SJCRH30 (cell line): ENCODE results near the gene MAP2K6. TPM values are rescaled to one million over a fixed set of nuclear protein-coding genes. Genes with fewer than 3 reads are reported as not detected.
A peak's percentile ranks its signal among the peaks of the same experiment; 100 is the strongest.

Source experiments
- DNase-seq, 2 experiments: peaks; one replicate each; pipeline ENCODE4 v3.0.0-alpha.2; 2015 to 2020
- H3K27ac ChIP-seq: fragments of 250-450 bp; sonication (Bioruptor Pico); 2 replicates; pipeline ENCODE4 v1.5.1; 2020; ENCODE audit warnings: mild to moderate bottlenecking, moderate library complexity
- H3K27me3 ChIP-seq: fragments of 250-450 bp; sonication (Bioruptor Pico); 2 replicates; pipeline ENCODE4 v1.5.1; 2020; ENCODE audit warnings: mild to moderate bottlenecking, moderate library complexity
- H3K36me3 ChIP-seq: fragments of 250-450 bp; sonication (Bioruptor Pico); 2 replicates; pipeline ENCODE4 v1.5.1; 2020; ENCODE audit warnings: mild to moderate bottlenecking, moderate library complexity
- H3K4me1 ChIP-seq: fragments of 250-450 bp; sonication (Bioruptor Pico); 2 replicates; pipeline ENCODE4 v1.5.1; 2020; ENCODE audit warnings: mild to moderate bottlenecking, moderate library complexity
- H3K4me3 ChIP-seq: fragments of 250-450 bp; sonication (Bioruptor Pico); 2 replicates; pipeline ENCODE4 v1.5.1; 2020; ENCODE audit warnings: mild to moderate bottlenecking, moderate library complexity
- H3K9me3 ChIP-seq: fragments of 250-450 bp; sonication (Bioruptor Pico); replicated peaks from 2 replicates; pipeline ENCODE4 v1.5.1; 2020; ENCODE audit warnings: mild to moderate bottlenecking, moderate library complexity
- total RNA-seq: library from RNA; depleted of rRNA; stranded (reverse); fragments of >200 nt; shearing (Covaris generic); gene quantifications from 2 replicates; pipeline ENCODE4 v1.2.3, GENCODE V29; 2014

MAP2K6 gene
- total RNA-seq, 1 experiment from 2014 or later = 0.55 TPM

DNA sequence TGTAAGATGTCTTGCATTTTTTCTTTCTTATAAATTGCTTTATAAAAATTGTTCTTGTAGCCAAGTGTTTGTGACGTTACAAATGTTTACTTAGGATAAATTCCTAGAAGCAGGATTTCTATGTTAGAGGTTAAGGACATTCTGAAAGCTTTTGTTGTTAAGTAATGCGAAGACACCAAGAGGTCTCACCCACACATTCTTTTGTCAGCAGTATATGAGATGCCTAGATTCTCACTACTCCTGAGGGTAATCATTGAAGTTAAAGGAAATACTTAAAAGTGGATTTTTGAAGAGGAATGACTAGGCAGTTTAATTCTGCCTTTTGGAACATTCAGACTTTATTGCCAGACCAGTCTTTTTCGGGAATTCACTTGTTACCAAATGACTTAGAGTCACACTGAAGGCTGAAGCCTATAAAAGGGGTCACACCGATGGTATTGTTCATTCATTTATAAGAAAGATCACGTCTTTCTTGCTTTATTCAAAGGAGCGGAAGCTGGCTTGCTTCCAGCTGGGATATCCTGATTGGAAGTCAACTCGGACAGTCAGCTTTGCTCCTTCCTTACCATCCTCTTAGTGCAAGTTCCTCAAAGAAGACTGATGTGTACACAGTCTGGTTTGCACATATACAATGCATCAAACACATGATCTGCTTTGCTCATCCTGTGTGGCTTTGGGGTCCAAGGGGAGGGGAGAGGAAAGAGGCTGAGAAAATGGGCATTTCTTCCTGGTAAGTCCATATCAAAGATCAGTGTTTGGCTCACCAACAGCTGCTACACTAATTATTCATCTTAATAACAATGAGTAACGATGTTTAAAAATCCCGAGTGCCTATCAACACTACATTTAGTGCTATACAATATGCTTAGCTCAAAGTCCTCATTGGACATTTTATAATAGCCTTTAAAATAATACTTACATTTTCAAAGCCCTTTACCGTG lies 160.0 kb downstream of the MAP2K6 start:
- Histone ChIP-seq H3K4me1 (peaks cover 15% of the 10 kb centered on the region), H3K27me3 (no peaks in the 10 kb centered on the region), H3K27ac (no peak overlapping the region), H3K9me3 (no peaks in the 10 kb centered on the region), H3K4me3 (no peak overlapping the region), H3K36me3 (no peaks in the 10 kb centered on the region)
- peak in 1 of 2 experiments; percentile 31 for DNase-seq

DNA sequence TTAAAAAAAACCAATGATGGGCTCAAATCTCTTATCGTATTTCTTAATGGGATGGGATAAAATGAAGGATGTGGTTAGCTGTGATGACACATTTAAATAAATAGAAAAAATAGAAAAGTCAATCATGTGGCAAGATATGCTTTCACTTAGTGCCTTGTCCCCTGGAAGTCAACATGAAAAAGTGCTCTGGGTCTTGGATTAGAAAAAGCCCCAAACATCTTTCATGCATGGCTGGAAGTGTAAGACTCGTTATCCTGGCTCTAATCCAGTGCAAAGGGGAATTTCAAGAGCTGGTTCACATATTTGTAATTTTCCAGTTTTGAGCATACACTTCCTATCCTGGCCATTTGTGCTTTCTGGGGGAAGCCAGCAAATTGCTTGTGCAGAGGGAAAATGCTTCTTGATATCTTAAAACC lies 160.9 kb downstream of the MAP2K6 start:
- Histone ChIP-seq H3K27me3 (no peaks in the 10 kb centered on the region), H3K4me1 (peaks cover 15% of the 10 kb centered on the region), H3K27ac (no peak overlapping the region), H3K36me3 (no peaks in the 10 kb centered on the region), H3K4me3 (no peak overlapping the region), H3K9me3 (no peaks in the 10 kb centered on the region)
- peak; percentile 10 to 58 for DNase-seq

DNA sequence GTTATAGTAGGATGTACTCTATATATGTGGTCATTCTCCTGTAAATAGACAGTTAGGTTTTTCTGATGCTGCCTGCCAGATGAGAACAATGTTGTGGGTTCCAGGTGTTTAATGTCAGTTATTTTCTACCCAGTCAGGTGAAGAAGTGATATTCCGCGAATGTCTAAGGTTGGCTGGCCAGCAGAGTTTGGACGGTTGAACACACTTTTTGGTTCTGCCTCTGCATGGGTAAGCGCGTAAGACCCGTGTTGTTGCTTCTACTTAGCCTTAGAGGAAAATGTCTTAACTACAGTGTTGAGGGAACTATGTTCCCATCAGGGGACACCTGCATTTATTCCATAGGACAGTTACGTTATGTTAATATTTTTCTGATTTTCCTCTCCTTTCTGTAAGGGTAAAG lies 162.6 kb downstream of the MAP2K6 start:
- Histone ChIP-seq H3K27ac (no peak overlapping the region), H3K4me3 (no peak overlapping the region), H3K9me3 (no peaks in the 10 kb centered on the region), H3K4me1 (peaks cover 15% of the 10 kb centered on the region), H3K27me3 (no peaks in the 10 kb centered on the region), H3K36me3 (no peaks in the 10 kb centered on the region)
- no peak for DNase-seq

DNA sequence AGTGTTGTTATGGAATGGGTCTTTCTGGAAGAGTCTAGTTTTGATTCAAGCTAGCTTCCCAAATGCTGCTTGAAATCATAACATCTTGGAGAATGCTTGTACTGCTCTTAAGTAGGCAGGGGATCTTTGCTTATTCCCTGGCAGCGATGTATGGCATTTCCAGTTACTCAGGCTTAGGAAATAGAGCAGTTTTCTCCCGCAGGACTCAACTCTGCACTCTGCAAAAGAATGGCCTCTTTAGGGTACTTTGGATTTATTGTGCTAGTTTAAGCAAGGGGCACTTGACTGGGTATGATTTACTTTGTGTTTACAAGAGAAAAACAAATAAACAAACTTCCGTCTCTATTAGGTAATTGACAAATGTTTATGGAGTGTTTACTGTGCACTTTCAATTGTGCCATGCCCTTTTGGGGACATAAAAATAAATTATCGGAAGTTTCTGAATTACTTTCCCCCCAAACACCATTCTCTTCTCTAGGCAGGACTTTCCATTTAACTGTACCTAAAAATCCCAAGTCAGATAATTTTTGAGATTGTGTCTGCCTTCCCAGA lies 164.0 kb downstream of the MAP2K6 start:
- no peaks in the 10 kb centered on the region for H3K9me3 ChIP-seq
- peaks cover 15% of the 10 kb centered on the region for H3K4me1 ChIP-seq
- DNase-seq = no peak

DNA sequence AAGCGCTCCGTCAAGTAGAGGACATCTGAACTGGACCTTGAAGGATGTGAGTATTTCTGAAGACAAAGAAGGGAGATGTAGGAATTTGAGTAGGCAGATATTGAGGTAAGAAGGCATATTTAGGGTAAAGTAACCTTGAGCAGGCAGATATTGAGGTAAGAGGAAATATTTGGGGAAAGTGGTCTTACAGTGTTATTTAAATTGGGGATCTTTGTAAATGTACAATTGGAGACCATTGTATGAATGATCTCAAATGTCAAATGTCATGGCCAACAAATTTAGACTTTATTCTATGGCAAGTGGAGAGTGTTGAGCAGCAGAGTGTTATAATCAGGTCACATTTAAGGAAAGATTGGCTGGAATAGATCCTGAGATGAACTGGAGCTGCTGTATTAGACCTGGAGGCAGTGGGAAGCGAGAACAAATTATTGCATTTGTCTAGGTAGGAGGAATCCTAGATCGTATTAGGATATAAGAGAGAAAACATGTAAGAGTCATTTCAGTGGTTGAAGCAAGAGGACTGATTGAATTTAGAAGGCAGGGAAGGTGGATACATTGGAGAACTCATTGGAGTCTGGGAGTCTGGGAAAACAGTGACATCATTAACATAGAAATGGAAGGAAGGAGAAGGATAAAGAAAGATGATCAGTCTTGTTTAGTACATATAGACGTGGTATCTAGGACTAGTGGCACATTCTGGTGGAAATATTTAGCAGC lies 165.6 kb downstream of the MAP2K6 start:
- peaks cover 7% of the 10 kb centered on the region for H3K4me1 ChIP-seq
- H3K4me3 ChIP-seq = no peak overlapping the region
- no peak overlapping the region for H3K27ac ChIP-seq
- no peak for DNase-seq
- no peaks in the 10 kb centered on the region for H3K27me3 ChIP-seq
- H3K9me3 ChIP-seq = no peaks in the 10 kb centered on the region
- no peaks in the 10 kb centered on the region for H3K36me3 ChIP-seq

More for the DNA sequence above, 164.0 kb downstream of the MAP2K6 start:
- Histone ChIP-seq H3K36me3 (no peaks in the 10 kb centered on the region), H3K4me3 (no peak overlapping the region), H3K27me3 (no peaks in the 10 kb centered on the region), H3K27ac (no peak overlapping the region)

DNA sequence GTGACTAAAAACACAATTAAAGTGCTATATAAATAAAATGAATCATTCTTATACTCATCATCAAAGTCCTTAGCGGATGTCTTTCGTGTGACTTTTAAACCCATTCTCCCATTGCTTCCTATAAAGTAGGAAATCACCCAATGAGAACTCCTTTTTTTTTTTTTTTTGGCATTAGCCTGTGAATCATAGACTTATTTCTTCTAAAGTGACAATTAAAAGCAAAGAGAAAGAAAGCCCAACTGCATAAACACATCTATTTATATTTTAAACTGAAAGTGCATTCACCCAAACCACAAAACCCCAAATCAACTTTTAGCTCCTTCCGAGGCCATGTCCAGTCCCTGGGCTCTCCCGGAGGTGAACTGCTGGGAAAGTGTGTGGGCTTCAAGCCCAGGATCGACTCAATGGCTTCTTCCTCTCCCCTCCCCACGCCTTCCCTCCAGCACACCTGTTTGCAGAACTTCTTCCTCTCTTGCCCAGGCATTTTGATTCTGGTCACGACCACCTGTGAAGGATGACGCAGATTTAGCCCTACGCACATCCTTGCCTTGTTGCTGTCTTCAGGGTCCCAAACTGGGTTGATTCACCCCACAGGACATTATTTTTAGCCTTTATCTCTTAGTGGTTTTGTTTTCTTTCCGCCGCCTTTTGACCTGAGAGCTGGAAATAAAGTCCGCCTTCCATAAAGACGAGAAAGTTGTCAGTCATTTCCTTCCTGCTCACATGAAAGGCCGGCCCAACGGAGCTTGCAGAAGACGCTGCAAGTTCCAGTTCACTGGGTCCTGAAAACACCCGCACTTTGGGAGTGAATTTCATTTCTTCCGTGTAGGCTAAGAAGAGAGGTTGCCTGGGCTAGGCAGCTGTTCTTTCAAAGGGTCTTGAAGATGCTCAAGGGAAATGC lies 166.8 kb downstream of the MAP2K6 start:
- Histone ChIP-seq H3K27me3 (no peaks in the 10 kb centered on the region), H3K4me1 (no peaks in the 10 kb centered on the region), H3K36me3 (no peaks in the 10 kb centered on the region), H3K4me3 (no peak overlapping the region), H3K27ac (no peak overlapping the region), H3K9me3 (no peaks in the 10 kb centered on the region)
- no peak for DNase-seq

DNA sequence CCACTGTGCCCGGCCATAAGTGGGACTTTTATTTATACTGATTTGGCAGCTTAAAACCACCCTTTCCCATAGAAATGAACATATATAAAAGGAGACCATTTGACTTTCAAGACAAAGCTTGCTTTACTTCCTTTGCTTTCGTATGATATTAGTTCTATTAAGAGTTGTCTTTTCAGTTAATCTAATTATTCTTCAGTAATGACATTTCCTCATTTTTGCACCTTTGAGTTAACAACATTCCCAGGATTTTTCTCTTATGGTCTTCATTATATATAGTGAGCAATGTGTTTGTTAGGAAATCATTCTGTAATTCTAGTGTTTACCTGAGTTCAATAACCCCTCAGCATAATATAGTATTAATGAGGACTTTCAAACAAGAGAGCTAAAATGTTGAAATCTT lies 173.8 kb downstream of the MAP2K6 start:
- H3K4me3 ChIP-seq = no peak overlapping the region
- H3K4me1 ChIP-seq = no peaks in the 10 kb centered on the region
- H3K36me3 ChIP-seq = no peaks in the 10 kb centered on the region
- no peak for DNase-seq
- H3K9me3 ChIP-seq = no peaks in the 10 kb centered on the region
- no peaks in the 10 kb centered on the region for H3K27me3 ChIP-seq
- H3K27ac ChIP-seq = no peak overlapping the region

DNA sequence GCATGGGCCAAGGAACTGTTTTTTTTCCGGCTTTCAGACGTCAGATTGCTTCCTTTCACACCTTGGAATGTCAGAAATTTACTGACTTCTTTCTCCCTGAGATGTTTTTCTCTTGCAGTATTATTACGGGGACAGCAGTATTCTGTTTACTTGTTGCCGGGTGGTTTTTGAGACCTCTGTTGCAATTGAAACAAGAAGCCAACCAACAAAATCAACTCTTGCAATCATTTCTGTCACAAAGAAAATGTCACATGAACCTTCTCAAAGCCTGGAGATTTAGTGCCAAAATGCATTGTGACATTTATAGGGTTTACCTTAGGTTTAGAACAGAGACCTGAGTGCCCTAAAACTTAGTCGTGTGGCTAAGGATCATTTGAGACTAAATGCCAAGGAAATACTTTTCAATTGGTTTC lies 174.3 kb downstream of the MAP2K6 start:
- Histone ChIP-seq H3K9me3 (no peaks in the 10 kb centered on the region), H3K36me3 (no peaks in the 10 kb centered on the region), H3K4me1 (no peaks in the 10 kb centered on the region), H3K27ac (no peak overlapping the region), H3K27me3 (no peaks in the 10 kb centered on the region), H3K4me3 (no peak overlapping the region)
- no peak for DNase-seq

DNA sequence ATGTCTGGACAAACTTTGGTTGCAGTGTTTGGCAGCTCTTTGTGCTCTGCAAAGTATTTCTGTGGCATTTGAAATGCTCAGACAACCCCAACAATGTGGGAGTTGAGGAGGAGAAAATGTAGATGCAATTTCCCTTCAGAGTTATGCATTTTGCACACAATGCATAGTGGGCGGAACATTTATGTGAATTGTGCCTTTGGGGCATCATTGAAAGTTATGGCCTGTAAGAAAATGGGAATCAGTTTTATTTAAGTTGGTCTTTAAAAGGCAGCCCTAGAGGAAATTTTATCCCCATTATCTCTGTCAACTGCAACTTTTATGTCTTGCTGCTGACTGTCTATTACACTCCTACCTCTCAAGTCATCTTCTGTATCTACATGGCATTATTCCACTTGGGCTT lies 176.2 kb downstream of the MAP2K6 start:
- Histone ChIP-seq H3K36me3 (no peaks in the 10 kb centered on the region), H3K27ac (no peak overlapping the region), H3K27me3 (no peaks in the 10 kb centered on the region), H3K9me3 (no peaks in the 10 kb centered on the region), H3K4me1 (no peaks in the 10 kb centered on the region), H3K4me3 (no peak overlapping the region)
- no peak for DNase-seq

DNA sequence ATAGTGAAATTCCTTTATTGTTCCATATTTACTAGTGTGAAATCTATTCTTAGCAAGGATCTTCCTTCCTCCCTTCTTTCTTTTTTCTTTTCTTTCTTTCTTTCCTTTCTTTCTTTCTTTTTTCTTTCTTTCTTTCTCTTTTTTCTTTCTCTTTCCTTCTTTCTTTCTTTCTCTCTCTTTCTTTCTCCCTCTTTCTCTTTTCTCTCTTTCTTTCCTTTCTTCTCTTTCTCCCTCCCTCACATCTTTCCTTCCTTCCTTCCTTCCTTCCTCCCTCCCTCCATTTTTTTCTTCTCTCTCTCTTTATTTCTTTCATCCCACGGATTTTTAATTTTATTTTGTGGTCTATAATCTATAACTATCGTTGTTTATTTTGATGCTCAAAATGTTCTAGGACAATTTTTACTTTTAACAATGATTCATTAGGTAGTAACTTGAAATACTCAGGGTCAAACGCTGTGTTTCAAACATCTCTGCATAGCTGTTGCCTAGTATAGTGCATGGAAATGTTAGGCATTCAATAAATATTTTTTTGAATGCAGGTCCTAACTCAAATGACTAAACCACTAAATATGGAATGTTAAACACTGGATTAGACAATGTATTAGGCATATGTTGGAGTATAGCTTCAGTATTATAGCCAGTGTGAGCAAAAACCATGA lies 178.3 kb downstream of the MAP2K6 start:
- Histone ChIP-seq H3K4me3 (no peak overlapping the region), H3K36me3 (no peaks in the 10 kb centered on the region), H3K9me3 (no peaks in the 10 kb centered on the region), H3K27me3 (no peaks in the 10 kb centered on the region), H3K27ac (no peak overlapping the region), H3K4me1 (no peaks in the 10 kb centered on the region)
- DNase-seq = no peak

DNA sequence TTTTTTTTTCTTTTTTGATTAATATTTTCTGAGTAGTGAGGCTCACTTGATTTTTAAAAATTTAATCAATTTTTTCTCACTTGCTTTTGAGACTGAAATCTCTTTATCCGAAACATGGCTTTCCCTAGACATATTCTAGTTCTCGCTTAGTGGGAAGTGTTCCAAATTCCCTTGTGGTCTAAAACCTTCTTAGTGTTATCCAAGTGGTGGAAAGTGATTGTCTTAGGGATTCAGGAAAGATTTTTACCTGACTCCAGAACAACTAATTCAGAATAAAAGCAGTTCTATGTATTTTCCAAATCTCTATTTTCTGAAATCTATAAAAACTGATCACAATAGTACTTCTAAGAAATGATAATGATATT lies 178.8 kb downstream of the MAP2K6 start:
- H3K27me3 ChIP-seq = no peaks in the 10 kb centered on the region
- H3K36me3 ChIP-seq = no peaks in the 10 kb centered on the region
- no peak for DNase-seq
- H3K9me3 ChIP-seq = no peaks in the 10 kb centered on the region
- no peaks in the 10 kb centered on the region for H3K4me1 ChIP-seq
- no peak overlapping the region for H3K27ac ChIP-seq
- no peak overlapping the region for H3K4me3 ChIP-seq

DNA sequence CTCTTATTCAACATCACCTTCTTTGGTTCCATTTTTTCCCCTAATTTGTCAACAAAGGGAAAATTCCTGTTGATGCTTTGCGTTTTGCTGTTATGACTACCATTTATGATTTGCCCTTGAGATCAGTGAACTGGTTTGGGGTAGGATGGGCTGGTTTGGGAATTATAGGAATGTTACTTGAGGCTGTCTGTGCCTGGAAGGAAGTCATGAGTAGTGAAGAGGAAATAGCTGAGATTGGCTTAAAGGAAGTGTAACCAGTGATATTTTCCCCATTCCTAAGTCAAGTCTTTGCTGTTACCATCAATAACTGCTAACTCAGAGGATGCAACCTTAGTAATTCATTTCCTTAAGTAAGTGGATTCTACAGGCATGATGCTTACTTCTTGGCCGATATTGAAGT lies 179.2 kb downstream of the MAP2K6 start:
- no peak overlapping the region for H3K27ac ChIP-seq
- no peak for DNase-seq

DNA sequence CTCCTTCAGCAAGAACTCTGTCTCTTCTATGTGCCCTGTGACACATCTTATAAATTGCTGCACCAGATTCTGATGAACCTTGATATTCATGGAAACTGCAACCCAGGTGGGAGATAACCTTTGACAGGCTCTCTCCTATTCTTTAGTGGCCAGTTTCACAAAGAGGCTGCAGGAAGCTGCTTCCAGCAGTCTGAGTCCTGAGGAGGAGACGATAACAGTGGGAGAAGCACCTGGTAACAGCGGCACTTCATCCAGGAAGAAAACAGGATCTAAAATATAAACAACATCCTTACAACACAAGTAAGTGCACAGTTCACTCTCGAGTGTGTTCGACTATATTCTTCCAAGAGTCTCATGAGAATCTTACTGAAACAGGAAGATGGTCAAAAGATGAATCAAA lies 180.1 kb downstream of the MAP2K6 start:
- no peak for DNase-seq
- H3K9me3 ChIP-seq = no peaks in the 10 kb centered on the region
- no peak overlapping the region for H3K4me3 ChIP-seq
- no peak overlapping the region for H3K27ac ChIP-seq
- H3K27me3 ChIP-seq = no peaks in the 10 kb centered on the region
- H3K36me3 ChIP-seq = no peaks in the 10 kb centered on the region
- H3K4me1 ChIP-seq = no peaks in the 10 kb centered on the region

More for the DNA sequence above, 179.2 kb downstream of the MAP2K6 start:
- no peak overlapping the region for H3K4me3 ChIP-seq
- no peaks in the 10 kb centered on the region for H3K4me1 ChIP-seq
- H3K27me3 ChIP-seq = no peaks in the 10 kb centered on the region
- H3K36me3 ChIP-seq = no peaks in the 10 kb centered on the region
- H3K9me3 ChIP-seq = no peaks in the 10 kb centered on the region

DNA sequence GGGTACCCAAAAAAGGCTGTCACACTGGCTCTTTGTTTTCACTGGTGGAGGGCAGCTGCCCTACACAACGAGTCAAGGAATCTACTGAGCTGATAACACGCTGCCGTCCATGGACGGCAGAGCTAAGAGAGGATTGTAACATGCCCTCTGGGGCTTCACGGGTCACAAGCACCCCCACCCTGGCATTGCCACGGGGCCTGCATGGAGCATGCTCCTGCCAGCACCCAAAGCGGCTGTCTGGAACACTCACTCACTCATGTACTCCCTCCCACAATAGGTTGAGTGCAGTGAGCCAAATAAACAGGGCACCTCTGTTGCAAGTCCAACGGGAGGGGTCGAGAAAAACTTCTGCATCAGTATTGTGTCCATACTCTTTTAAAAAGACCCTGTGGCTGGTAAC lies 181.6 kb downstream of the MAP2K6 start:
- DNase-seq = no peak
- H3K27me3 ChIP-seq = no peaks in the 10 kb centered on the region
- no peak overlapping the region for H3K27ac ChIP-seq
- H3K4me3 ChIP-seq = no peak overlapping the region
- no peaks in the 10 kb centered on the region for H3K4me1 ChIP-seq
- no peaks in the 10 kb centered on the region for H3K9me3 ChIP-seq
- H3K36me3 ChIP-seq = no peaks in the 10 kb centered on the region
